ENCODE results near the gene TSPAN10. TPM values are rescaled to one million over a fixed set of nuclear protein-coding genes. Genes with fewer than 3 reads are reported as not detected.
A peak's percentile ranks its signal among the peaks of the same experiment; 100 is the strongest.
"Not testable (repeated sequence)": the region's sequence is repeated elsewhere in the genome, so short reads cannot be mapped to it uniquely, and the experiment has no call there.

Gene TSPAN10
- total and polyA plus RNA-seq, 4 donors = 0.17 to 0.84 (median 0.29) TPM

- no peak overlapping the region for H3K27ac ChIP-seq (ENCODE audit: low read depth in 1 of 2, low read length in 2 of 2)
- TF ChIP-seq TAF1 (conservative IDR thresholded peaks at IDR 0.05) = no peak
- no peak for TF ChIP-seq JUND (IDR thresholded peaks at IDR 0.05)
- no peak for TF ChIP-seq NR2F2 (IDR thresholded peaks at IDR 0.05)
- no peak for TF ChIP-seq ATF3 (IDR thresholded peaks at IDR 0.05)
- no peak for TF ChIP-seq HNF4A (conservative IDR thresholded peaks at IDR 0.05)
- TF ChIP-seq, protein P1, sequence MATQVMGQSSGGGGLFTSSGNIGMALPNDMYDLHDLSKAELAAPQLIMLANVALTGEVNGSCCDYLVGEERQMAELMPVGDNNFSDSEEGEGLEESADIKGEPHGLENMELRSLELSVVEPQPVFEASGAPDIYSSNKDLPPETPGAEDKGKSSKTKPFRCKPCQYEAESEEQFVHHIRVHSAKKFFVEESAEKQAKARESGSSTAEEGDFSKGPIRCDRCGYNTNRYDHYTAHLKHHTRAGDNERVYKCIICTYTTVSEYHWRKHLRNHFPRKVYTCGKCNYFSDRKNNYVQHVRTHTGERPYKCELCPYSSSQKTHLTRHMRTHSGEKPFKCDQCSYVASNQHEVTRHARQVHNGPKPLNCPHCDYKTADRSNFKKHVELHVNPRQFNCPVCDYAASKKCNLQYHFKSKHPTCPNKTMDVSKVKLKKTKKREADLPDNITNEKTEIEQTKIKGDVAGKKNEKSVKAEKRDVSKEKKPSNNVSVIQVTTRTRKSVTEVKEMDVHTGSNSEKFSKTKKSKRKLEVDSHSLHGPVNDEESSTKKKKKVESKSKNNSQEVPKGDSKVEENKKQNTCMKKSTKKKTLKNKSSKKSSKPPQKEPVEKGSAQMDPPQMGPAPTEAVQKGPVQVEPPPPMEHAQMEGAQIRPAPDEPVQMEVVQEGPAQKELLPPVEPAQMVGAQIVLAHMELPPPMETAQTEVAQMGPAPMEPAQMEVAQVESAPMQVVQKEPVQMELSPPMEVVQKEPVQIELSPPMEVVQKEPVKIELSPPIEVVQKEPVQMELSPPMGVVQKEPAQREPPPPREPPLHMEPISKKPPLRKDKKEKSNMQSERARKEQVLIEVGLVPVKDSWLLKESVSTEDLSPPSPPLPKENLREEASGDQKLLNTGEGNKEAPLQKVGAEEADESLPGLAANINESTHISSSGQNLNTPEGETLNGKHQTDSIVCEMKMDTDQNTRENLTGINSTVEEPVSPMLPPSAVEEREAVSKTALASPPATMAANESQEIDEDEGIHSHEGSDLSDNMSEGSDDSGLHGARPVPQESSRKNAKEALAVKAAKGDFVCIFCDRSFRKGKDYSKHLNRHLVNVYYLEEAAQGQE (IDR thresholded peaks at IDR 0.05) = no peak
- TF ChIP-seq YY1 (IDR thresholded peaks at IDR 0.05) = no peak
- TF ChIP-seq FOXA2 (IDR thresholded peaks at IDR 0.05) = no peak
- TF ChIP-seq RXRA (IDR thresholded peaks at IDR 0.05) = no peak
- no peak for TF ChIP-seq HNF4G (IDR thresholded peaks at IDR 0.05)
- no peaks in the 10 kb centered on the region for H3K27me3 ChIP-seq (ENCODE audit: control insufficient read depth in 4 of 4, insufficient read depth in 4 of 4, low read length in 3 of 4)
- no peak overlapping the region for H3K4me3 ChIP-seq (ENCODE audit: low read depth in 1 of 3, low read length in 3 of 3)
- peaks cover 0 to 3% (median 0%) of the 10 kb centered on the region in 4 donors for H3K4me1 ChIP-seq (ENCODE audit: control insufficient read depth in 4 of 4, insufficient read depth in 4 of 4, low read length in 3 of 4)
- H3K9ac ChIP-seq (ENCODE audit: low read depth in 1 of 2, low read length in 2 of 2) = no peak overlapping the region
- H3K9me3 ChIP-seq (ENCODE audit: control insufficient read depth in 4 of 4, low read length in 3 of 4) = no peaks in the 10 kb centered on the region
- no peak for DNase-seq (ENCODE audit: low spot score)
- 88% methylated on average over 18 of the region's 18 CpGs for WGBS
- H3K36me3 ChIP-seq (ENCODE audit: control insufficient read depth in 4 of 4, insufficient read depth in 3 of 4, low read depth in 1 of 4, low read length in 3 of 4) = peaks cover 10 to 43% (median 19%) of the 10 kb centered on the region in 4 donors
Observed at GRCh38 chr17:81673561-81674258, 36.7 kb downstream of the TSPAN10 start.

DNA sequence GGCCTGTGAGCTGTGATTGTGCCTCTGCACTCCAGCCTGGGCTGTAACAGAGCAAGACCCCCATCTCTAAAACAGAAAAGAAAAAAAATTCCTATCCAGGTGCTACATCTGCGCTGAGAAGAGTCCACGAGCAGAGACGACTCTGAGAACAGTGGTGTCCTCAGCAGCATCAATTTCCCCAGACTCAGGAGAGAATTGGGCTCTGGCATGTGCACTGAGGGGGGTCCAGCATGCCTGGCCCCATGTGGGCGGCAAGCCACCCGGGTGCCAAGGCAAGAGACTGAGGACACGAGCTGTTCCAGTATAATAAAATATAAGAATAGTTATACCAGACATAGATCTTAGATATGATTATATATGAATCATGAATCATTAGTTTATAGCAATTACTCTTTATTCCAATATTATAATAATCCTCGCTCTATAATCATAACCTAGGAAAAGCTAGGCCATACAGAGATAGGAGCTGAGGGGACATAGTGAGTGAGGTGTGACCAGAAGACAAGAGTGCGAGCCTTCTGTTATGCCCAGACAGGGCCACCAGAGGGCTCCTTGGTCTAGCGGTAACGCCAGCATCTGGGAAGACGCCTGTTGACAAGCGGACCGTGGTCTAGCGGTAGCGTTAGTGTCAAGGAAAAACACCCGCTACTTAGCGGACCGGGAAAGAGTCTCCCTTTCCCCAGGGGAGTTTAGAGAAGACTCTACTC lies 38.7 kb downstream of the TSPAN10 start:
- not testable (repeated sequence) for H3K9ac ChIP-seq (ENCODE audit: low read depth in 1 of 2, low read length in 2 of 2); DNase-seq (ENCODE audit: low spot score); H3K9me3 ChIP-seq (ENCODE audit: control insufficient read depth in 4 of 4, low read length in 3 of 4); H3K4me3 ChIP-seq (ENCODE audit: low read depth in 1 of 3, low read length in 3 of 3); H3K27ac ChIP-seq (ENCODE audit: low read depth in 1 of 2, low read length in 2 of 2); H3K27me3 ChIP-seq (ENCODE audit: control insufficient read depth in 4 of 4, insufficient read depth in 4 of 4, low read length in 3 of 4)
- WGBS = 36% methylated on average over 18 of the region's 18 CpGs
- TF ChIP-seq RAD21 (IDR thresholded peaks at IDR 0.05) = peak; percentile 66 to 74
- TF ChIP-seq, protein P2, sequence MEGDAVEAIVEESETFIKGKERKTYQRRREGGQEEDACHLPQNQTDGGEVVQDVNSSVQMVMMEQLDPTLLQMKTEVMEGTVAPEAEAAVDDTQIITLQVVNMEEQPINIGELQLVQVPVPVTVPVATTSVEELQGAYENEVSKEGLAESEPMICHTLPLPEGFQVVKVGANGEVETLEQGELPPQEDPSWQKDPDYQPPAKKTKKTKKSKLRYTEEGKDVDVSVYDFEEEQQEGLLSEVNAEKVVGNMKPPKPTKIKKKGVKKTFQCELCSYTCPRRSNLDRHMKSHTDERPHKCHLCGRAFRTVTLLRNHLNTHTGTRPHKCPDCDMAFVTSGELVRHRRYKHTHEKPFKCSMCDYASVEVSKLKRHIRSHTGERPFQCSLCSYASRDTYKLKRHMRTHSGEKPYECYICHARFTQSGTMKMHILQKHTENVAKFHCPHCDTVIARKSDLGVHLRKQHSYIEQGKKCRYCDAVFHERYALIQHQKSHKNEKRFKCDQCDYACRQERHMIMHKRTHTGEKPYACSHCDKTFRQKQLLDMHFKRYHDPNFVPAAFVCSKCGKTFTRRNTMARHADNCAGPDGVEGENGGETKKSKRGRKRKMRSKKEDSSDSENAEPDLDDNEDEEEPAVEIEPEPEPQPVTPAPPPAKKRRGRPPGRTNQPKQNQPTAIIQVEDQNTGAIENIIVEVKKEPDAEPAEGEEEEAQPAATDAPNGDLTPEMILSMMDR (IDR thresholded peaks at IDR 0.05; ENCODE audit: low read depth, low read length, missing input control) = peak; percentile 40
- H3K36me3 ChIP-seq (ENCODE audit: control insufficient read depth in 4 of 4, insufficient read depth in 3 of 4, low read depth in 1 of 4, low read length in 3 of 4) = peaks cover 10 to 33% (median 14%) of the 10 kb centered on the region in 4 donors
- peaks cover 6 to 17% (median 9%) of the 10 kb centered on the region in 4 donors for H3K4me1 ChIP-seq (ENCODE audit: control insufficient read depth in 4 of 4, insufficient read depth in 4 of 4, low read length in 3 of 4)

All from liver (tissue), 9 donors.